IMR-90 (cell line): Measurements from ENCODE around the gene PPP1R3E. TPM values are rescaled to one million over a fixed set of nuclear protein-coding genes. Genes with fewer than 3 reads are reported as not detected.
A peak's percentile ranks its signal among the peaks of the same experiment; 100 is the strongest.

Experiments
- ATAC-seq: fragments of 200-7000 bp; cut with Tn5 transposase; 2 replicates; pipeline ENCODE4 v1.9.1; 2020; ENCODE audit warnings: low read depth, mild to moderate bottlenecking, moderate library complexity
- BruUV-seq: library from RNA; stranded (reverse); fragments of 400-500 nt; replicated peaks from 2 replicates; lab custom pipeline; 2021; lab: Mats Ljungman, UMichigan
- CTCF ChIA-PET: fragments of 300-600 bp; formaldehyde crosslinking; extraction: SDS; loops from one replicate; lab custom pipeline; 2021; ENCODE audit warnings: antibody characterized with exemption; lab: Yijun Ruan, JAX
- POLR2A ChIA-PET: fragments of 300-600 bp; sonication (Branson Sonifier 250); formaldehyde crosslinking; loops from one replicate; lab custom pipeline; 2022; ENCODE audit warnings: antibody characterized with exemption; ENCODE audit not compliant: unreplicated experiment; lab: Charles Lee
- DNase-seq: peaks from one replicate; pipeline ENCODE4 v3.0.0; 2013
- H2AFZ ChIP-seq: replicated peaks from 2 replicates; pipeline ENCODE3; 2013; ENCODE audit warnings: low read length, mild to moderate bottlenecking; ENCODE audit not compliant: poor library complexity
- H2AK5ac ChIP-seq: 2 replicates; pipeline ENCODE4 v1.6.1; 2013; ENCODE audit warnings: low read depth, low read length, inconsistent platforms
- H2AK9ac ChIP-seq: replicated peaks from 2 replicates; pipeline ENCODE3; 2013; ENCODE audit warnings: mild to moderate bottlenecking, low read depth, low read length, moderate library complexity; ENCODE audit not compliant: poor library complexity
- H2BK120ac ChIP-seq: 2 replicates; pipeline ENCODE4 v1.6.1; 2013; ENCODE audit warnings: low read depth, low read length, inconsistent platforms
- H2BK15ac ChIP-seq: 3 replicates; pipeline ENCODE4 v1.6.1; 2013; ENCODE audit warnings: low read depth, low read length, inconsistent platforms
- H2BK20ac ChIP-seq: 2 replicates; pipeline ENCODE4 v1.6.1; 2013; ENCODE audit warnings: low read depth, mild to moderate bottlenecking, inconsistent platforms, low read length, moderate library complexity
- H2BK5ac ChIP-seq: 2 replicates; pipeline ENCODE4 v1.6.1; 2013; ENCODE audit warnings: mild to moderate bottlenecking, low read depth, low read length, inconsistent platforms; ENCODE audit not compliant: poor library complexity, severe bottlenecking
- H3K14ac ChIP-seq: replicated peaks from 2 replicates; pipeline ENCODE4 v1.6.1; 2013; ENCODE audit warnings: low read depth, low read length, inconsistent platforms
- H3K18ac ChIP-seq: 2 replicates; pipeline ENCODE4 v1.6.1; 2013; ENCODE audit warnings: low read depth, low read length, control low read depth
- H3K23ac ChIP-seq: 2 replicates; pipeline ENCODE4 v1.6.1; 2013; ENCODE audit warnings: low read depth, low read length, inconsistent platforms
- H3K27ac ChIP-seq: 2 replicates; pipeline ENCODE4 v1.5.1; 2013; ENCODE audit warnings: mild to moderate bottlenecking, control low read depth, low read length; ENCODE audit not compliant: insufficient read depth
- H3K27me3 ChIP-seq: 2 replicates; pipeline ENCODE4 v1.6.1; 2013; ENCODE audit warnings: low read length; ENCODE audit not compliant: control insufficient read depth, insufficient read depth
- H3K36me3 ChIP-seq: 2 replicates; pipeline ENCODE4 v1.6.1; 2013; ENCODE audit warnings: low read length, mixed read lengths; ENCODE audit not compliant: control insufficient read depth, insufficient read depth
- H3K4ac ChIP-seq: 2 replicates; pipeline ENCODE4 v1.6.1; 2013; ENCODE audit warnings: low read depth, low read length, inconsistent platforms
- H3K4me1 ChIP-seq: 2 replicates; pipeline ENCODE4 v1.6.1; 2013; ENCODE audit warnings: low read length, mixed read lengths; ENCODE audit not compliant: control insufficient read depth, insufficient read depth
- H3K4me2 ChIP-seq: 2 replicates; pipeline ENCODE4 v1.6.1; 2013; ENCODE audit warnings: low read depth, mild to moderate bottlenecking, control low read depth, low read length, moderate library complexity
- H3K4me3 ChIP-seq: 2 replicates; pipeline ENCODE4 v1.5.1; 2013; ENCODE audit warnings: low read depth, mild to moderate bottlenecking, control low read depth, low read length, moderate library complexity; ENCODE audit not compliant: insufficient read depth
- H3K56ac ChIP-seq: 2 replicates; pipeline ENCODE4 v1.6.1; 2013; ENCODE audit warnings: low read length, inconsistent platforms; ENCODE audit not compliant: insufficient read depth; ENCODE audit errors: extremely low read depth
- H3K79me1 ChIP-seq, 2 experiments: 2 replicates each; pipeline ENCODE4 v1.6.1; 2013; ENCODE audit warnings: low read length in 2 of 2, inconsistent platforms in 1 of 2, low read depth in 1 of 2
- H3K9ac ChIP-seq: 2 replicates; pipeline ENCODE4 v1.6.1; 2013; ENCODE audit warnings: low read depth, low read length, control low read depth
- H3K9me1 ChIP-seq: 2 replicates; pipeline ENCODE4 v1.6.1; 2013; ENCODE audit warnings: low read length, inconsistent platforms; ENCODE audit not compliant: insufficient read depth
- H3K9me3 ChIP-seq: 2 replicates; pipeline ENCODE4 v1.6.1; 2013; ENCODE audit warnings: low read length; ENCODE audit not compliant: control insufficient read depth, insufficient read depth
- H4K20me1 ChIP-seq: 2 replicates; pipeline ENCODE4 v1.6.1; 2013; ENCODE audit warnings: low read length, inconsistent platforms; ENCODE audit not compliant: insufficient read depth
- H4K5ac ChIP-seq: 2 replicates; pipeline ENCODE4 v1.6.1; 2013; ENCODE audit warnings: mild to moderate bottlenecking, low read depth, low read length, control low read depth
- H4K8ac ChIP-seq, 2 experiments: 2 replicates each; pipeline ENCODE4 v1.6.1; 2013; ENCODE audit warnings: low read depth in 2 of 2, low read length in 2 of 2, control low read depth in 1 of 2, inconsistent platforms in 1 of 2
- H4K91ac ChIP-seq: 2 replicates; pipeline ENCODE4 v1.6.1; 2013; ENCODE audit warnings: low read depth, low read length, inconsistent platforms; ENCODE audit not compliant: insufficient read depth
- BHLHE40 ChIP-seq: fragments of 150-350 bp; IDR thresholded peaks from 2 replicates; pipeline ENCODE4 v1.6.1; 2016; ENCODE audit warnings: mild to moderate bottlenecking, low read depth, low read length
- ELK1 ChIP-seq: fragments of 150-350 bp; IDR thresholded peaks from 2 replicates; pipeline ENCODE4 v1.6.1; 2016; ENCODE audit warnings: low read depth, mild to moderate bottlenecking, low read length, moderate library complexity, borderline replicate concordance
- RCOR1 ChIP-seq: IDR thresholded peaks from 2 replicates; pipeline ENCODE4 v1.6.1; 2012; ENCODE audit warnings: mild to moderate bottlenecking, low read length, improper control_type of control experiment; ENCODE audit not compliant: insufficient replicate concordance
- WGBS, 2 experiments: methylation state at CpG; one replicate each; pipeline versions ENCODE4 v1.1.5 to v1.1.7; 2013; ENCODE audit warnings: missing lambda C conversion rate in 2 of 2; ENCODE audit not compliant: insufficient read length in 1 of 2; ENCODE audit errors: extremely low coverage in 2 of 2; 5-methylcytosine and 5-hydroxymethylcytosine counted together
- dilution Hi-C: fragments of 300-500 bp; cut with HindIII; formaldehyde crosslinking; loops from one replicate; pipeline ENCODE4 v1.14.3; 2018; ENCODE audit warnings: low sequenced_read_pairs; ENCODE audit not compliant: unreplicated experiment
- in situ Hi-C: fragments of 300-500 bp; cut with MboI; formaldehyde crosslinking; loops from 3 replicates; pipeline ENCODE4 v1.14.3; 2019; ENCODE audit warnings: low sequenced_read_pairs, inconsistent platforms, mixed read lengths
- intact Hi-C: fragments of 100-400 bp; cut with micrococcal nuclease; formaldehyde crosslinking; loops from 2 replicates; pipeline ENCODE4 v1.10.0; 2022
- polyA plus RNA-seq, 3 experiments: library from polyadenylated mRNA; depleted of rRNA; stranded (reverse); fragments of >200 nt; gene quantifications; 2 replicates each; pipeline ENCODE4 v1.2.3, GENCODE V29; 2012; ENCODE audit warnings: low replicate concordance in 1 of 3
- total RNA-seq: library from RNA; depleted of rRNA; stranded (reverse); fragments of >200 nt; gene quantifications from 2 replicates; pipeline ENCODE4 v1.2.3, GENCODE V29; 2012

PPP1R3E gene
- total and polyA plus RNA-seq, 2 of the 4 experiments (the other 2 are of a cell fraction), result 1.3 to 3.5 TPM

- H3K4me2 ChIP-seq, result peak overlapping the region; percentile 95
- peaks cover under 1% of the 10 kb centered on the region for H3K4me1 ChIP-seq
- ATAC-seq, result no peak
- TF ChIP-seq RCOR1 (no peak), ELK1 (no peak), BHLHE40 (no peak)
- peak overlapping the region; percentile 94 to 95; a peak in 2 of 4 replicates for H4K8ac ChIP-seq
- ChIA-PET CTCF (interaction anchor here (0.6 to 3.6 kb wide), 7 partner anchors 12 to 223 kb away, joined by 3 to 11 read pairs (median 5); partner anchors contain the start of gene PABPN1), POLR2A (interaction anchor here (0.6 to 1.4 kb wide), 2 partner anchors 21 to 205 kb away, joined by 4 to 9 read pairs; partner anchors contain the start of genes ACIN1 and PABPN1)
- H3K9me3 ChIP-seq, result no peaks in the 10 kb centered on the region
- H3K23ac ChIP-seq, result peak overlapping the region; percentile 99; the same call in 1 of the 2 replicates
- H4K20me1 ChIP-seq, result peaks cover 3% of the 10 kb centered on the region; the same call in 1 of the 2 replicates
- H3K27me3 ChIP-seq, result no peaks in the 10 kb centered on the region
- no peak overlapping the region; the same call in 1 of the 2 replicates for H4K5ac ChIP-seq
- peak overlapping the region; percentile 93; the same call in 1 of the 2 replicates for H2AK5ac ChIP-seq
- peak overlapping the region; percentile 97 for H3K9ac ChIP-seq
- H3K9me1 ChIP-seq, result no peaks in the 10 kb centered on the region
- WGBS, 2 experiments, result 90% methylated on average over 4 of the region's 10 CpGs; no CpG with 5 or more reads in 1 of the 2 experiments
- H3K4ac ChIP-seq, result peak overlapping the region; percentile 96
- in situ Hi-C loops (loop anchor here (10.0 to 25.0 kb wide), 4 partner anchors 185 to 1137 kb away; partner anchors contain the start of genes CBLN3, CEBPE, EMC9 and FITM1), dilution Hi-C loops (no loop called here), intact Hi-C loops (loop anchor here (2.0 to 10.0 kb wide), 3 partner anchors 113 to 745 kb away; no protein-coding TSS in a partner anchor)
- H2BK5ac ChIP-seq, result peak overlapping the region; percentile 80
- H3K56ac ChIP-seq, result peak overlapping the region; percentile 96
- H4K91ac ChIP-seq, result peak overlapping the region; percentile 91; the same call in 1 of the 2 replicates
- H3K36me3 ChIP-seq, result no peaks in the 10 kb centered on the region
- H3K18ac ChIP-seq, result no peak overlapping the region
- H2BK120ac ChIP-seq, result no peak overlapping the region
- H3K79me1 ChIP-seq, result peaks cover 7 to 19% of the 10 kb centered on the region in 2 experiments; a peak in 3 of 4 replicates
- no peak overlapping the region for H2BK20ac ChIP-seq
- H2AK9ac ChIP-seq, result peak overlapping the region; percentile 94
- peak overlapping the region; percentile 92 for H2AFZ ChIP-seq
- BruUV-seq, result no TSS peak
- DNase-seq, result no peak
- H3K14ac ChIP-seq, result peak overlapping the region; percentile 99
- H3K27ac ChIP-seq, result peak overlapping the region; percentile 90
- H3K4me3 ChIP-seq, result peak overlapping the region; percentile 74
- H2BK15ac ChIP-seq, result 0 out of 3 replicates have a peak overlapping the region, but pooled peaks have one; percentile 39
Measured at GRCh38 chr14:23299986-23300686, 2.5 kb downstream of the PPP1R3E start.
